Parathyroid adenoma (tissue), 2 donors: ENCODE results near the gene VOPP1.

Experiments
- H2AFZ ChIP-seq: fragments of 300-600 bp; sonication (generic); one replicate; pipeline ENCODE4 v1.7.0; 2017; ENCODE audit warnings: antibody characterized with exemption, mild to moderate bottlenecking
- H3K27ac ChIP-seq: fragments of 300-600 bp; sonication (generic); one replicate; pipeline ENCODE4 v1.7.0; 2017
- H3K27me3 ChIP-seq: fragments of 300-600 bp; sonication (generic); one replicate; pipeline ENCODE4 v1.7.0; 2017; ENCODE audit warnings: low read length; ENCODE audit not compliant: control insufficient read depth, insufficient read depth
- H3K36me3 ChIP-seq: fragments of 300-600 bp; sonication (generic); one replicate; pipeline ENCODE4 v1.7.0; 2017; ENCODE audit warnings: low read length; ENCODE audit not compliant: control insufficient read depth, insufficient read depth
- H3K4me1 ChIP-seq: fragments of 300-600 bp; sonication (generic); one replicate; pipeline ENCODE4 v1.7.0; 2017; ENCODE audit warnings: control low read depth
- H3K4me2 ChIP-seq: fragments of 300-600 bp; sonication (generic); one replicate; pipeline ENCODE4 v1.7.0; 2017; ENCODE audit warnings: low read length
- H3K4me3 ChIP-seq: fragments of 300-600 bp; sonication (generic); one replicate; pipeline ENCODE4 v1.7.0; 2017; ENCODE audit warnings: low read depth, low read length
- H3K79me2 ChIP-seq: fragments of 300-600 bp; sonication (generic); one replicate; pipeline ENCODE4 v1.7.0; 2017; ENCODE audit warnings: control low read depth
- H3K9ac ChIP-seq: fragments of 300-600 bp; sonication (generic); one replicate; pipeline ENCODE4 v1.7.0; 2017; ENCODE audit warnings: mild to moderate bottlenecking
- H3K9me3 ChIP-seq: fragments of 300-600 bp; sonication (generic); one replicate; pipeline ENCODE4 v1.7.0; 2017; ENCODE audit warnings: low read length; ENCODE audit not compliant: control insufficient read depth
- TF ChIP-seq, protein P1 (sequence below): fragments of 300-600 bp; sonication (generic); IDR thresholded peaks from one replicate; pipeline ENCODE4 v1.7.0; 2017; ENCODE audit warnings: antibody characterized with exemption, mild to moderate bottlenecking
- donor health status: primary hyperparathyroidism.

VOPP1 gene

GRCh38 chr7:55563596-55564325, 8.5 kb downstream of the VOPP1 start:
- no peak overlapping the region for H3K9ac ChIP-seq
- no peaks in the 10 kb centered on the region for H3K36me3 ChIP-seq
- no peak overlapping the region for H3K27ac ChIP-seq
- no peak overlapping the region for H3K4me3 ChIP-seq
- H3K4me2 ChIP-seq, result no peak overlapping the region
- TF ChIP-seq, protein P1, sequence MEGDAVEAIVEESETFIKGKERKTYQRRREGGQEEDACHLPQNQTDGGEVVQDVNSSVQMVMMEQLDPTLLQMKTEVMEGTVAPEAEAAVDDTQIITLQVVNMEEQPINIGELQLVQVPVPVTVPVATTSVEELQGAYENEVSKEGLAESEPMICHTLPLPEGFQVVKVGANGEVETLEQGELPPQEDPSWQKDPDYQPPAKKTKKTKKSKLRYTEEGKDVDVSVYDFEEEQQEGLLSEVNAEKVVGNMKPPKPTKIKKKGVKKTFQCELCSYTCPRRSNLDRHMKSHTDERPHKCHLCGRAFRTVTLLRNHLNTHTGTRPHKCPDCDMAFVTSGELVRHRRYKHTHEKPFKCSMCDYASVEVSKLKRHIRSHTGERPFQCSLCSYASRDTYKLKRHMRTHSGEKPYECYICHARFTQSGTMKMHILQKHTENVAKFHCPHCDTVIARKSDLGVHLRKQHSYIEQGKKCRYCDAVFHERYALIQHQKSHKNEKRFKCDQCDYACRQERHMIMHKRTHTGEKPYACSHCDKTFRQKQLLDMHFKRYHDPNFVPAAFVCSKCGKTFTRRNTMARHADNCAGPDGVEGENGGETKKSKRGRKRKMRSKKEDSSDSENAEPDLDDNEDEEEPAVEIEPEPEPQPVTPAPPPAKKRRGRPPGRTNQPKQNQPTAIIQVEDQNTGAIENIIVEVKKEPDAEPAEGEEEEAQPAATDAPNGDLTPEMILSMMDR, result no peak
- no peaks in the 10 kb centered on the region for H3K27me3 ChIP-seq
- no peak overlapping the region for H2AFZ ChIP-seq
- H3K4me1 ChIP-seq, result no peaks in the 10 kb centered on the region
- H3K79me2 ChIP-seq, result peaks cover 20% of the 10 kb centered on the region
- H3K9me3 ChIP-seq, result no peaks in the 10 kb centered on the region

- peaks cover 20% of the 10 kb centered on the region for H3K79me2 ChIP-seq
- TF ChIP-seq, protein P1, result no peak
- H3K4me1 ChIP-seq, result no peaks in the 10 kb centered on the region
- no peaks in the 10 kb centered on the region for H3K27me3 ChIP-seq
- H3K9ac ChIP-seq, result no peak overlapping the region
- H3K9me3 ChIP-seq, result no peaks in the 10 kb centered on the region
- H3K27ac ChIP-seq, result no peak overlapping the region
- no peaks in the 10 kb centered on the region for H3K36me3 ChIP-seq
- no peak overlapping the region for H3K4me2 ChIP-seq
- H2AFZ ChIP-seq, result no peak overlapping the region
- H3K4me3 ChIP-seq, result no peak overlapping the region
These were observed 10.6 kb downstream of the VOPP1 start for GRCh38 chr7:55561690-55562089.

DNA sequence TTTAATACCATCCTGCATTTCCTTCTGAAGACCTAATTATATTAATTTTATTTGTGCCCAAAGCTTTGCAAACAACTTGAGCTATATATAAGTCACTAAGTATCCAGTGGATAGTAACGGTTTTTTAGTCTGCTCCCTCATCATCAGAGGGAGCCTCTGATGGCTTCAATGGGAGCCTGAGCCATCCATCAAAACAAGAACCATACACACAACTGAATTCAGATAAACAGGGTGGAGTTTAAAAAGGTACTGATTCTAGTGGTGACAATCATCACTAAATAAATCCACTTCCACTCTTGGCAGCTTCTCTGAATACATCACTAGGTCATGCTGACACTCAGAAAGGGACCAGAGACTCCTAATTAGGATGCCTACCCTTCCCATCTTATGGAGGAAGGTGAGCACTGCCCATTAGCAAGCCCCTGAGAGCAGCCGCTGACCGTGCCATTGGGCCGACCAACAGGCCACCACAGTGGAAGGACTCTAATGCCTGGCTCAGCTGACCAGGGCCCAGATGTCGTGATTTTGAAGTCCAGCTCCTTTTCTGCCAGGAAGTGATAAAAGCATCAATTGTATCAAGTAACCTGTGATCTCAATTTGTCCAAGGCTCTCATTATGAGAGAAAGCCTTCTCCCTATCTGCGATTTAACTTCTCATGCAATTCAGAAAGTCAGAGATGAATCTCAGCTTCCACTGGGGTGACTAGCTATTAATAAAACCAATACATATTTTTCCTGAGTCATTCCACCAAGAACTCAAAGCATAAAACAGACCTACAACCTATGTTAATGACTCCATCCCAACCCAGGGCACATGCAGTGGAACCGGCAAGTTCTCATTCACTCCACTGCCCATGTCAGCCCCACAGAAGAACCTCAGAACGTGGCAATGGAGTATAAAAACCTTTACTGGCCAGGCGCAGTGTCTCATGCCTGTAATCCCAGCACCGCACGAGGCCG, 13.1 kb downstream of the VOPP1 start:
- no peaks in the 10 kb centered on the region for H3K4me1 ChIP-seq

GRCh38 chr7:55557666-55558188, 14.6 kb downstream of the VOPP1 start:
- Histone ChIP-seq H2AFZ (no peak overlapping the region), H3K9me3 (no peaks in the 10 kb centered on the region), H3K4me2 (no peak overlapping the region), H3K27ac (no peak overlapping the region), H3K4me1 (no peaks in the 10 kb centered on the region), H3K27me3 (no peaks in the 10 kb centered on the region), H3K4me3 (no peak overlapping the region), H3K79me2 (peaks cover 24% of the 10 kb centered on the region), H3K9ac (no peak overlapping the region), H3K36me3 (no peaks in the 10 kb centered on the region)
- TF ChIP-seq, protein P1, result no peak

More for the DNA sequence above, 13.1 kb downstream of the VOPP1 start:
- Histone ChIP-seq H3K79me2 (peaks cover 23% of the 10 kb centered on the region), H3K9ac (no peak overlapping the region), H3K27ac (no peak overlapping the region), H3K27me3 (no peaks in the 10 kb centered on the region), H3K4me2 (no peak overlapping the region), H2AFZ (no peak overlapping the region), H3K4me3 (no peak overlapping the region), H3K9me3 (no peaks in the 10 kb centered on the region), H3K36me3 (no peaks in the 10 kb centered on the region)
- TF ChIP-seq, protein P1, result no peak
